Fibroblast of skin of left biceps (primary cell): ENCODE measurements around the gene NDUFV3.
"Not testable (repeated sequence)": the region's sequence is repeated elsewhere in the genome, so short reads cannot be mapped to it uniquely, and the experiment has no call there.

Source experiments
- DNase-seq, 2 experiments: peaks; one replicate each; pipeline ENCODE4 v3.0.0-alpha.2; 2013; ENCODE audit warnings: low read depth in 2 of 2

Gene NDUFV3

GRCh38 chr21:42857216-42857615, 35.9 kb upstream of the NDUFV3 start:
- no peak for DNase-seq

GRCh38 chr21:42858185-42858847, 34.8 kb upstream of the NDUFV3 start:
- DNase-seq, result no peak

GRCh38 chr21:42858957-42859890, 33.9 kb upstream of the NDUFV3 start:
- DNase-seq, result no peak

- no peak for DNase-seq
Measured at GRCh38 chr21:42859891-42860230, 33.2 kb upstream of the NDUFV3 start.

- no peak for DNase-seq
Measured at GRCh38 chr21:42860345-42860744, 32.8 kb upstream of the NDUFV3 start.

GRCh38 chr21:42861311-42861847, 31.7 kb upstream of the NDUFV3 start:
- no peak for DNase-seq

- DNase-seq, result no peak
Measured at GRCh38 chr21:42861848-42862400, 31.2 kb upstream of the NDUFV3 start.

- DNase-seq, result no peak
Measured at GRCh38 chr21:42862774-42863503, 30.2 kb upstream of the NDUFV3 start.

- no peak for DNase-seq
Measured at GRCh38 chr21:42863504-42863870, 29.6 kb upstream of the NDUFV3 start.

- no peak for DNase-seq
Measured at GRCh38 chr21:42864286-42864685, 28.8 kb upstream of the NDUFV3 start.

GRCh38 chr21:42864815-42865775, 28.0 kb upstream of the NDUFV3 start:
- DNase-seq, result no peak

GRCh38 chr21:42865776-42866160, 27.3 kb upstream of the NDUFV3 start:
- DNase-seq, result no peak

- no peak for DNase-seq
Measured at GRCh38 chr21:42868196-42868595, 24.9 kb upstream of the NDUFV3 start.

- no peak for DNase-seq
Measured at GRCh38 chr21:42873096-42873495, 20.0 kb upstream of the NDUFV3 start.

GRCh38 chr21:42875811-42876210, 17.3 kb upstream of the NDUFV3 start:
- DNase-seq, result not testable (repeated sequence)

- no peak for DNase-seq
Measured at GRCh38 chr21:42878678-42878992, 14.5 kb upstream of the NDUFV3 start.

- DNase-seq, result peak; percentile 88 to 89
Measured at GRCh38 chr21:42878993-42879787, 13.9 kb upstream of the NDUFV3 start, which contains the start of gene WDR4. Gene WDR4, minus strand, starts transcription at chr21:42879539. Its CDS starts 44 bp downstream, at chr21:42879495.

- no peak for DNase-seq
Measured at GRCh38 chr21:42880352-42880751, 12.8 kb upstream of the NDUFV3 start.

- DNase-seq, result no peak
Measured at GRCh38 chr21:42883921-42884320, 9.2 kb upstream of the NDUFV3 start.

GRCh38 chr21:42887326-42887725, 5.8 kb upstream of the NDUFV3 start:
- no peak for DNase-seq
